ENCODE measurements around the gene UGT3A1.
"Not testable (repeated sequence)": the region's sequence is repeated elsewhere in the genome, so short reads cannot be mapped to it uniquely, and the experiment has no call there.

The UGT3A1 gene

GRCh38 chr5:36013182-36013581 lies 22.0 kb upstream of the UGT3A1 start:
- no peak for TF ChIP-seq POLR2A (IDR thresholded peaks at IDR 0.05; ENCODE audit: low read depth, low read length)
- FAIRE-seq (no peak), DNase-seq (ENCODE audit: insufficient read length, low spot score) (no peak)

- no peak for TF ChIP-seq POLR2A (IDR thresholded peaks at IDR 0.05; ENCODE audit: low read depth, low read length)
- DNase-seq (ENCODE audit: insufficient read length, low spot score) (no peak), FAIRE-seq (no peak)
Measured at GRCh38 chr5:36009698-36010097, 18.5 kb upstream of the UGT3A1 start.

GRCh38 chr5:36007366-36007765 lies 16.2 kb upstream of the UGT3A1 start:
- DNase-seq (ENCODE audit: insufficient read length, low spot score), result no peak
- no peak for FAIRE-seq
- TF ChIP-seq POLR2A (IDR thresholded peaks at IDR 0.05; ENCODE audit: low read depth, low read length), result no peak

GRCh38 chr5:36006163-36006562 lies 15.0 kb upstream of the UGT3A1 start:
- DNase-seq (ENCODE audit: insufficient read length, low spot score) (no peak), FAIRE-seq (no peak)

GRCh38 chr5:36001032-36001431 lies 9.8 kb upstream of the UGT3A1 start:
- FAIRE-seq (no peak), DNase-seq (ENCODE audit: insufficient read length, low spot score) (no peak)
- TF ChIP-seq POLR2A (IDR thresholded peaks at IDR 0.05; ENCODE audit: low read depth, low read length), result no peak

More at GRCh38 chr5:36006163-36006562, 15.0 kb upstream of the UGT3A1 start:
- no peak for TF ChIP-seq POLR2A (IDR thresholded peaks at IDR 0.05; ENCODE audit: low read depth, low read length)

GRCh38 chr5:35999547-35999946 lies 8.4 kb upstream of the UGT3A1 start:
- no peak for FAIRE-seq

GRCh38 chr5:35996076-35996475 lies 4.9 kb upstream of the UGT3A1 start:
- FAIRE-seq (no peak), DNase-seq (ENCODE audit: insufficient read length, low spot score) (no peak)
- no peak for TF ChIP-seq POLR2A (IDR thresholded peaks at IDR 0.05; ENCODE audit: low read depth, low read length)

More at GRCh38 chr5:35999547-35999946, 8.4 kb upstream of the UGT3A1 start:
- no peak for TF ChIP-seq POLR2A (IDR thresholded peaks at IDR 0.05; ENCODE audit: low read depth, low read length)
- no peak for DNase-seq (ENCODE audit: insufficient read length, low spot score)

- DNase-seq (ENCODE audit: insufficient read length, low spot score) (no peak), FAIRE-seq (no peak)
- no peak for TF ChIP-seq POLR2A (IDR thresholded peaks at IDR 0.05; ENCODE audit: low read depth, low read length)
Measured at GRCh38 chr5:35990520-35990919, 670 bp downstream of the UGT3A1 start.

- TF ChIP-seq POLR2A (IDR thresholded peaks at IDR 0.05; ENCODE audit: low read depth, low read length), result no peak
- DNase-seq (ENCODE audit: insufficient read length, low spot score) (no peak), FAIRE-seq (no peak)
Measured at GRCh38 chr5:35988529-35988928, 2.7 kb downstream of the UGT3A1 start.

GRCh38 chr5:35987776-35988175 lies 3.4 kb downstream of the UGT3A1 start:
- no peak for FAIRE-seq
- TF ChIP-seq POLR2A (IDR thresholded peaks at IDR 0.05; ENCODE audit: low read depth, low read length), result no peak
- DNase-seq (ENCODE audit: insufficient read length, low spot score), result no peak

- no peak for TF ChIP-seq POLR2A (IDR thresholded peaks at IDR 0.05; ENCODE audit: low read depth, low read length)
- FAIRE-seq, result no peak
- no peak for DNase-seq (ENCODE audit: insufficient read length, low spot score)
Measured at GRCh38 chr5:35979715-35980114, 11.5 kb downstream of the UGT3A1 start.

GRCh38 chr5:35976859-35977258 lies 14.3 kb downstream of the UGT3A1 start:
- FAIRE-seq, result not testable (repeated sequence)

GRCh38 chr5:35974570-35974969 lies 16.6 kb downstream of the UGT3A1 start:
- no peak for FAIRE-seq
- no peak for TF ChIP-seq POLR2A (IDR thresholded peaks at IDR 0.05; ENCODE audit: low read depth, low read length)
- no peak for DNase-seq (ENCODE audit: insufficient read length, low spot score)

More at GRCh38 chr5:35976859-35977258, 14.3 kb downstream of the UGT3A1 start:
- DNase-seq (ENCODE audit: insufficient read length, low spot score), result not testable (repeated sequence)

GRCh38 chr5:35971878-35972210 lies 19.3 kb downstream of the UGT3A1 start:
- DNase-seq (ENCODE audit: insufficient read length, low spot score) (no peak), FAIRE-seq (no peak)
- TF ChIP-seq POLR2A (IDR thresholded peaks at IDR 0.05; ENCODE audit: low read depth, low read length), result no peak

GRCh38 chr5:35971186-35971877 lies 19.9 kb downstream of the UGT3A1 start:
- no peak for TF ChIP-seq POLR2A (IDR thresholded peaks at IDR 0.05; ENCODE audit: low read depth, low read length)
- DNase-seq (ENCODE audit: insufficient read length, low spot score) (no peak), FAIRE-seq (no peak)

Measured in H54 (cell line).